Urinary bladder (tissue), 4 donors: ENCODE data around the gene LRP1B. TPM values are rescaled to one million over a fixed set of nuclear protein-coding genes. Genes with fewer than 3 reads are reported as not detected.
A peak's percentile ranks its signal among the peaks of the same experiment; 100 is the strongest.

Source experiments
- DNase-seq: peaks from one replicate; pipeline ENCODE4 v3.0.0-alpha.2; 2015; ENCODE audit errors: extremely low spot score
- H3K27ac ChIP-seq: one replicate; pipeline ENCODE4 v1.5.1; 2013; ENCODE audit warnings: low read depth, mild to moderate bottlenecking, moderate library complexity
- H3K36me3 ChIP-seq: one replicate; pipeline ENCODE4 v1.6.1; 2013; ENCODE audit warnings: mild to moderate bottlenecking, moderate library complexity; ENCODE audit not compliant: insufficient read depth
- H3K4me1 ChIP-seq: one replicate; pipeline ENCODE4 v1.6.1; 2013; ENCODE audit warnings: mild to moderate bottlenecking, moderate library complexity; ENCODE audit not compliant: insufficient read depth
- H3K4me3 ChIP-seq: one replicate; pipeline ENCODE4 v1.5.1; 2013; ENCODE audit warnings: low read depth, low read length
- WGBS: extraction: QIAGEN DNeasy Blood & Tissue Kit; methylation state at CpG from one replicate; pipeline ENCODE4 v1.1.7; 2013; 5-methylcytosine and 5-hydroxymethylcytosine counted together
- polyA plus RNA-seq: library from polyadenylated mRNA; stranded (reverse); fragments of 200-250 nt; gene quantifications from one replicate; pipeline ENCODE4 v1.2.3, GENCODE V29; 2013
- total RNA-seq: library from RNA; depleted of rRNA; stranded (reverse); fragments of >200 nt; gene quantifications from one replicate; pipeline ENCODE4 v1.2.3, GENCODE V29; 2014
- donor health status: healthy with polysubstance abuse.
- donor health status: healthy.

LRP1B gene
- total and polyA plus RNA-seq, 2 donors: 0.05 to 13.3 TPM

- WGBS: 94% methylated on average over 6 of the region's 6 CpGs
- H3K27ac ChIP-seq: no peak overlapping the region
- DNase-seq: no peak
- H3K36me3 ChIP-seq: no peaks in the 10 kb centered on the region
- H3K4me3 ChIP-seq: no peak overlapping the region
- H3K4me1 ChIP-seq: no peaks in the 10 kb centered on the region
Measured at GRCh38 chr2:140262908-140263307, 1867.9 kb downstream of the LRP1B start.

GRCh38 chr2:140257692-140258300, 1873.0 kb downstream of the LRP1B start:
- Histone ChIP-seq H3K4me3 (no peak overlapping the region), H3K27ac (no peak overlapping the region), H3K4me1 (no peaks in the 10 kb centered on the region), H3K36me3 (no peaks in the 10 kb centered on the region)
- WGBS: 69% methylated on average over 2 of the region's 2 CpGs
- DNase-seq: no peak

GRCh38 chr2:140256080-140256479, 1874.7 kb downstream of the LRP1B start:
- no peak overlapping the region for H3K4me3 ChIP-seq
- no peaks in the 10 kb centered on the region for H3K36me3 ChIP-seq
- 45% methylated on average over 3 of the region's 3 CpGs for WGBS
- DNase-seq: no peak
- no peak overlapping the region for H3K27ac ChIP-seq
- no peaks in the 10 kb centered on the region for H3K4me1 ChIP-seq

GRCh38 chr2:140249821-140250220, 1881.0 kb downstream of the LRP1B start:
- no peak overlapping the region for H3K4me3 ChIP-seq
- no peaks in the 10 kb centered on the region for H3K36me3 ChIP-seq
- no peak for DNase-seq
- 66% methylated on average over 4 of the region's 4 CpGs for WGBS
- H3K4me1 ChIP-seq: no peaks in the 10 kb centered on the region
- H3K27ac ChIP-seq: no peak overlapping the region

GRCh38 chr2:140248623-140249022, 1882.2 kb downstream of the LRP1B start:
- Histone ChIP-seq H3K27ac (no peak overlapping the region), H3K36me3 (no peaks in the 10 kb centered on the region), H3K4me3 (no peak overlapping the region), H3K4me1 (no peaks in the 10 kb centered on the region)
- no peak for DNase-seq
- WGBS: 70% methylated on average over 2 of the region's 2 CpGs

GRCh38 chr2:140247451-140248195, 1883.2 kb downstream of the LRP1B start:
- H3K27ac ChIP-seq: no peak overlapping the region
- no peaks in the 10 kb centered on the region for H3K36me3 ChIP-seq
- peak; percentile 7 for DNase-seq
- no peaks in the 10 kb centered on the region for H3K4me1 ChIP-seq
- no peak overlapping the region for H3K4me3 ChIP-seq
- 25% methylated on average over 4 of the region's 4 CpGs for WGBS

- Histone ChIP-seq H3K4me3 (no peak overlapping the region), H3K36me3 (no peaks in the 10 kb centered on the region), H3K4me1 (no peaks in the 10 kb centered on the region), H3K27ac (no peak overlapping the region)
- no peak for DNase-seq
- 60% methylated on average over 1 of the region's 1 CpG for WGBS
Measured at GRCh38 chr2:140246957-140247356, 1883.9 kb downstream of the LRP1B start.

GRCh38 chr2:140246058-140246457, 1884.8 kb downstream of the LRP1B start:
- Histone ChIP-seq H3K27ac (no peak overlapping the region), H3K4me1 (no peaks in the 10 kb centered on the region), H3K36me3 (no peaks in the 10 kb centered on the region), H3K4me3 (no peak overlapping the region)
- 92% methylated on average over 1 of the region's 1 CpG for WGBS
- no peak for DNase-seq

- no peak overlapping the region for H3K4me3 ChIP-seq
- DNase-seq: no peak
- no peak overlapping the region for H3K27ac ChIP-seq
- WGBS: 89% methylated on average over 1 of the region's 1 CpG
- H3K36me3 ChIP-seq: no peaks in the 10 kb centered on the region
- no peaks in the 10 kb centered on the region for H3K4me1 ChIP-seq
Measured at GRCh38 chr2:140242889-140243288, 1887.9 kb downstream of the LRP1B start.

GRCh38 chr2:140234116-140234515, 1896.7 kb downstream of the LRP1B start:
- Histone ChIP-seq H3K4me3 (no peak overlapping the region), H3K27ac (no peak overlapping the region), H3K36me3 (no peaks in the 10 kb centered on the region), H3K4me1 (no peaks in the 10 kb centered on the region)
- 23% methylated on average over 3 of the region's 3 CpGs for WGBS
- no peak for DNase-seq

GRCh38 chr2:140210963-140211362, 1919.9 kb downstream of the LRP1B start:
- Histone ChIP-seq H3K4me3 (no peak overlapping the region), H3K36me3 (no peaks in the 10 kb centered on the region), H3K4me1 (no peaks in the 10 kb centered on the region), H3K27ac (no peak overlapping the region)
- no peak for DNase-seq
- whole genome bisulfite sequencing: 97% methylated on average over 2 of the region's 2 CpGs

- Histone ChIP-seq H3K27ac (no peak overlapping the region), H3K4me1 (no peaks in the 10 kb centered on the region), H3K36me3 (no peaks in the 10 kb centered on the region), H3K4me3 (no peak overlapping the region)
- 57% methylated on average over 2 of the region's 2 CpGs for WGBS
- DNase-seq: no peak
Measured at GRCh38 chr2:140205093-140205492, 1925.7 kb downstream of the LRP1B start.

- no peak for DNase-seq
- no peaks in the 10 kb centered on the region for H3K4me1 ChIP-seq
- 94% methylated on average over 6 of the region's 6 CpGs for WGBS
Measured at GRCh38 chr2:140203347-140203746, 1927.5 kb downstream of the LRP1B start.

GRCh38 chr2:140201572-140201971, 1929.2 kb downstream of the LRP1B start:
- no peak overlapping the region for H3K27ac ChIP-seq
- H3K36me3 ChIP-seq: no peaks in the 10 kb centered on the region
- WGBS: 83% methylated on average over 2 of the region's 2 CpGs
- no peak overlapping the region for H3K4me3 ChIP-seq
- no peaks in the 10 kb centered on the region for H3K4me1 ChIP-seq
- no peak for DNase-seq

More at GRCh38 chr2:140203347-140203746, 1927.5 kb downstream of the LRP1B start:
- no peak overlapping the region for H3K4me3 ChIP-seq
- H3K27ac ChIP-seq: no peak overlapping the region
- H3K36me3 ChIP-seq: no peaks in the 10 kb centered on the region
